Neuron (in vitro differentiated cells): Measurements from ENCODE around the gene SF3B5.
"Not testable (repeated sequence)": the region's sequence is repeated elsewhere in the genome, so short reads cannot be mapped to it uniquely, and the experiment has no call there.

Experiments used
- H2AFZ ChIP-seq: one replicate; pipeline ENCODE4 v1.6.1; 2013; ENCODE audit warnings: low read depth, mild to moderate bottlenecking, inconsistent platforms, low read length, moderate library complexity
- H3K27me3 ChIP-seq: one replicate; pipeline ENCODE4 v1.6.1; 2013; ENCODE audit warnings: low read length; ENCODE audit not compliant: insufficient read depth
- H3K36me3 ChIP-seq: one replicate; pipeline ENCODE4 v1.6.1; 2013; ENCODE audit warnings: low read length; ENCODE audit not compliant: insufficient read depth
- H3K4me1 ChIP-seq: one replicate; pipeline ENCODE4 v1.6.1; 2013; ENCODE audit warnings: low read length; ENCODE audit not compliant: insufficient read depth
- H3K4me3 ChIP-seq: 2 replicates; pipeline ENCODE4 v1.5.1; 2013; ENCODE audit warnings: mild to moderate bottlenecking, low read length, moderate library complexity
- H3K9me3 ChIP-seq: one replicate; pipeline ENCODE4 v1.6.1; 2013; ENCODE audit warnings: low read length

Gene SF3B5

GRCh38 chr6:144094731-144095133 is 641 bp downstream of the SF3B5 start:
- H2AFZ ChIP-seq = peak overlapping the region; percentile 6
- peak overlapping the region; percentile 78 for H3K4me3 ChIP-seq
- H3K9me3 ChIP-seq = no peaks in the 10 kb centered on the region
- H3K27me3 ChIP-seq = no peaks in the 10 kb centered on the region
- H3K4me1 ChIP-seq = peaks cover 18% of the 10 kb centered on the region
- H3K36me3 ChIP-seq = no peaks in the 10 kb centered on the region

GRCh38 chr6:144093658-144094057 is 1.7 kb downstream of the SF3B5 start:
- Histone ChIP-seq H3K27me3 (no peaks in the 10 kb centered on the region), H2AFZ (no peak overlapping the region), H3K9me3 (no peaks in the 10 kb centered on the region), H3K36me3 (no peaks in the 10 kb centered on the region), H3K4me3 (peak overlapping the region; percentile 78), H3K4me1 (peaks cover 18% of the 10 kb centered on the region)

DNA sequence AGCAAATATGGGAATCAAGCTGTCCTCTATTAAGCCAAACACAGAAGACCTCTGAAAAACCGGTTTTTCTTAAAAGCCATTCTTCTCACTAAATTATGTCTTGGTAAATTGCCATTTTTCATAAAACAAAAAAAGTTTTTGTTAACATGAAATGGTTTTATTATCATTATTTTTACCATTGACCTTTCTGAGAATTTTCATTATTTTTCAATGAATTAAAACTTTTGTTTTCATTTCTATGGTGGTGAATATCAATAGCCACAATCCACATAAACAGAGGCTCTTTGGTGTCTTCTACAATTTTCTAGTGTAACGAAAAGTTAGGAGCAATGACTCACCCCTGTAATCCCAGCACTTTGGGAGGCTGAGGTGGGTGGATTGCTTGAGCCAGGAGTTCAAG is 2.1 kb downstream of the SF3B5 start:
- Histone ChIP-seq H3K9me3 (no peaks in the 10 kb centered on the region), H3K4me3 (no peak overlapping the region), H2AFZ (no peak overlapping the region), H3K4me1 (peaks cover 18% of the 10 kb centered on the region), H3K36me3 (no peaks in the 10 kb centered on the region), H3K27me3 (no peaks in the 10 kb centered on the region)

- Histone ChIP-seq H3K9me3 (no peaks in the 10 kb centered on the region), H3K4me3 (no peak overlapping the region), H3K36me3 (no peaks in the 10 kb centered on the region), H3K27me3 (no peaks in the 10 kb centered on the region), H3K4me1 (peaks cover 15% of the 10 kb centered on the region), H2AFZ (no peak overlapping the region)
Measured at GRCh38 chr6:144090384-144090783, 5.0 kb downstream of the SF3B5 start.

DNA sequence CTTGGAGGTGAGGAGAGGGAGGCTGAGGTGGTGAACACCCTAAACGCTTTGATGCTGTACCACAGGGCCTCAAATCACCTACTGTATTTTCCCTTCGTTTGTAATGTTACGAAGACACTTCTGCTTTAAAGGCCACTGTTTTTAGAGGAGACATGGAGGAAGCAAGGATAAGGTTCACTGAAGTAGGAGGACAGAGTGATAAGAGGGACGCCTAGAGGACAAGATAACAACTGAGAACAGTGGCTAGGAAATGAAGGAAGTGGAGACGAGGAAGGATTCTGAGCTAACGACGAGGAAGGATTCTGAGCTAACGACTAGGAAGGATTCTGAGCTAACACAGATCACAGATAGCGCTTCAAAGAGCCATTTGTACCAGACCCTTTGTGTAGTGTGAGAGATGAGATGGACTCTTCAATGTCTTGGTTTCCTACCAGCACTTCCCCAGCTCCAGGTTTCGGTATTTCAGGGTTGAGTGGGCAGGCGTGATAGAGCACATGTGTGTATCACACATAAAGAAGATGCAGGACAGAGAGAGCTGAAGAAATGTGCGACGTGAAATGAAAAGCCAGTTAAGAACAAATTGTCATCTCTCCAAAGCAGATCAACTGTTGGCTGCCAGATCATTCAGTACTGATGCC is 7.5 kb downstream of the SF3B5 start:
- Histone ChIP-seq H2AFZ (no peak overlapping the region), H3K4me3 (no peak overlapping the region), H3K36me3 (no peaks in the 10 kb centered on the region), H3K4me1 (no peaks in the 10 kb centered on the region), H3K9me3 (no peaks in the 10 kb centered on the region), H3K27me3 (no peaks in the 10 kb centered on the region)

DNA sequence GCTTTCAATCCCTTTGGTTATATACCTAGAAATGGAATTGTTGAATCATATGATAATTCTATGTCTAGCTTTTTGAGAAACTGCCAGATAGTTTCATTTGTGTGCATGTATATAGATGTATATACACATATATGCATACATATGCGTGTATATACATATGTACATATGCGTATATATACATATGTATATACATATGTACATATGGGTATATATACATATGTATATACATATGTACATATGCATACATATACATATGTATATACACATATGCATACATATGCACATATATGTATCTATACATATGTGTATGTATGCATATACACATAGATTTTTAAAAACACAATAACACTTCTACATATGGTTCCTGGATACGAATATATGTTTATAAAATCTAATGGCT is 8.4 kb downstream of the SF3B5 start:
- Histone ChIP-seq H3K36me3 (no peaks in the 10 kb centered on the region), H3K4me3 (no peak overlapping the region), H3K4me1 (no peaks in the 10 kb centered on the region), H3K9me3 (no peaks in the 10 kb centered on the region), H2AFZ (no peak overlapping the region), H3K27me3 (no peaks in the 10 kb centered on the region)

DNA sequence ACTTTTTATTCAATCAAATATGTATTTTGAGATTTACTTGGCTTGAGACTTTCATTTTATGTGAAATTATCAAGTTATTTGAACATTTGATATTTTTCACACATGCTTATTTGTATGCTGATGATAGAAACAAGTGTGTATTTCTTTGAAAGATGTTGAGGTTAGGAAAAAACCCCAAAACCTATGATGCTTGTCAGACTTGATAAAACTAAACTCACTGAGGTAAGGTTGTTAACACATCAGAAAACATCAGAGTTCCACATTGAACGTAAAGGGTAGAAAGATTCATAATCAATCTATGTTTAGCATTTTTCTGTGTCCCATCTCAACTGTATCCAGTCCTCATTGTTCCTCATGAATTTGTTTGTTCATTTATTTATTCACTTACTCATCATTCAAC is 12.2 kb downstream of the SF3B5 start:
- no peak overlapping the region for H2AFZ ChIP-seq
- no peaks in the 10 kb centered on the region for H3K4me1 ChIP-seq
- no peaks in the 10 kb centered on the region for H3K27me3 ChIP-seq
- no peaks in the 10 kb centered on the region for H3K36me3 ChIP-seq
- no peak overlapping the region for H3K4me3 ChIP-seq
- no peaks in the 10 kb centered on the region for H3K9me3 ChIP-seq

DNA sequence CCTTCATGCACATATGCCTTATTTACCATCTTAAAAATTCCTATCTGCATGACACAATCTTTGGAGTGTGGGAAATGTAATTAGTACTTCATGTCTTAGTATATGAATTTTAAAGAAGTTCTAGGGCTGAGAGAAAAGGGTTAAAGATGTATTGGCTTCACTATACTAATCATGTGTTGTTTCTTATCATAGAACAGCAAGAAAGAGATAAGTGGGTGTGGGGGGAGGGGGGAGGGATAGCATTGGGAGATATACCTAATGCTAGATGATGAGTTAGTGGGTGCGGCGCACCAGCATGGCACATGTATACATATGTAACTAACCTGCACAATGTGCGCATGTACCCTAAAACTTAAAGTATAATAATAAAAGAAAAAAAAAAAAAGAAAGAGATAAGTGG is 13.0 kb downstream of the SF3B5 start:
- H3K9me3 ChIP-seq, H3K4me3 ChIP-seq, H3K36me3 ChIP-seq, H2AFZ ChIP-seq, H3K27me3 ChIP-seq, H3K4me1 ChIP-seq: not testable (repeated sequence)

- no peaks in the 10 kb centered on the region for H3K27me3 ChIP-seq
- no peaks in the 10 kb centered on the region for H3K9me3 ChIP-seq
- no peaks in the 10 kb centered on the region for H3K36me3 ChIP-seq
- H2AFZ ChIP-seq = no peak overlapping the region
- no peaks in the 10 kb centered on the region for H3K4me1 ChIP-seq
- H3K4me3 ChIP-seq = no peak overlapping the region
Measured at GRCh38 chr6:144077871-144078270, 17.5 kb downstream of the SF3B5 start.

GRCh38 chr6:144075875-144076274 is 19.5 kb downstream of the SF3B5 start:
- no peak overlapping the region for H3K4me3 ChIP-seq
- H3K9me3 ChIP-seq = no peaks in the 10 kb centered on the region
- H2AFZ ChIP-seq = no peak overlapping the region
- no peaks in the 10 kb centered on the region for H3K27me3 ChIP-seq
- H3K36me3 ChIP-seq = no peaks in the 10 kb centered on the region
- H3K4me1 ChIP-seq = no peaks in the 10 kb centered on the region

GRCh38 chr6:144075187-144075586 is 20.2 kb downstream of the SF3B5 start:
- Histone ChIP-seq H3K4me1 (no peaks in the 10 kb centered on the region), H3K9me3 (peaks cover 2% of the 10 kb centered on the region), H3K4me3 (no peak overlapping the region), H3K27me3 (peaks cover 2% of the 10 kb centered on the region), H3K36me3 (no peaks in the 10 kb centered on the region), H2AFZ (no peak overlapping the region)

GRCh38 chr6:144073024-144073423 is 22.3 kb downstream of the SF3B5 start:
- Histone ChIP-seq H3K4me1 (no peaks in the 10 kb centered on the region), H2AFZ (no peak overlapping the region), H3K36me3 (no peaks in the 10 kb centered on the region), H3K9me3 (peaks cover 2% of the 10 kb centered on the region), H3K27me3 (peaks cover 2% of the 10 kb centered on the region), H3K4me3 (no peak overlapping the region)

- Histone ChIP-seq H3K4me1 (peaks cover under 1% of the 10 kb centered on the region), H3K4me3 (no peak overlapping the region), H3K36me3 (no peaks in the 10 kb centered on the region), H3K9me3 (peaks cover 2% of the 10 kb centered on the region), H3K27me3 (peaks cover 26% of the 10 kb centered on the region), H2AFZ (no peak overlapping the region)
Measured at GRCh38 chr6:144069506-144069905, 25.9 kb downstream of the SF3B5 start.

DNA sequence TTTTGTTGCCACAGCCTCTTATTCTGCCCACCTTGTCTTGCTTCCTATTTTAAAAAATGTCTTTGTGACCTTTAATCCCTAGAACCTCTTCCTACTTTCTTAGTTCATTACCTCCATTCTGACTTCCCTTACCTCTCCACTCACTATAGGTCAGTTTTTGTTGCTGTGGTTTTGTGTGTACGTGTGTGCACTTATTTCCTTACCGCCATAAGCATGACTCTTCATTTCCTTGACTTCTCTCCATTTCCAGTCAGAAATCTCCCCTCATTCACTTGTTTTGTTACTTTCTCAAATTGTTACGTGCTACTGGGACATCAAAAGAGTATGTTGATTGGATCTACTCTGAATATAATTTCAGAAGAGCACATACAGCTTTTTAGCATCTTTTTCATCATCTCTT is 26.6 kb downstream of the SF3B5 start:
- Histone ChIP-seq H3K4me3 (no peak overlapping the region), H3K9me3 (peaks cover 2% of the 10 kb centered on the region), H3K27me3 (peaks cover 27% of the 10 kb centered on the region), H3K36me3 (no peaks in the 10 kb centered on the region), H2AFZ (no peak overlapping the region), H3K4me1 (peaks cover 3% of the 10 kb centered on the region)
